ENCODE measurements around the gene LHX2. TPM values are rescaled to one million over a fixed set of nuclear protein-coding genes. Genes with fewer than 3 reads are reported as not detected.

LHX2 gene
- total RNA-seq, 1 donor, result not detected

DNA sequence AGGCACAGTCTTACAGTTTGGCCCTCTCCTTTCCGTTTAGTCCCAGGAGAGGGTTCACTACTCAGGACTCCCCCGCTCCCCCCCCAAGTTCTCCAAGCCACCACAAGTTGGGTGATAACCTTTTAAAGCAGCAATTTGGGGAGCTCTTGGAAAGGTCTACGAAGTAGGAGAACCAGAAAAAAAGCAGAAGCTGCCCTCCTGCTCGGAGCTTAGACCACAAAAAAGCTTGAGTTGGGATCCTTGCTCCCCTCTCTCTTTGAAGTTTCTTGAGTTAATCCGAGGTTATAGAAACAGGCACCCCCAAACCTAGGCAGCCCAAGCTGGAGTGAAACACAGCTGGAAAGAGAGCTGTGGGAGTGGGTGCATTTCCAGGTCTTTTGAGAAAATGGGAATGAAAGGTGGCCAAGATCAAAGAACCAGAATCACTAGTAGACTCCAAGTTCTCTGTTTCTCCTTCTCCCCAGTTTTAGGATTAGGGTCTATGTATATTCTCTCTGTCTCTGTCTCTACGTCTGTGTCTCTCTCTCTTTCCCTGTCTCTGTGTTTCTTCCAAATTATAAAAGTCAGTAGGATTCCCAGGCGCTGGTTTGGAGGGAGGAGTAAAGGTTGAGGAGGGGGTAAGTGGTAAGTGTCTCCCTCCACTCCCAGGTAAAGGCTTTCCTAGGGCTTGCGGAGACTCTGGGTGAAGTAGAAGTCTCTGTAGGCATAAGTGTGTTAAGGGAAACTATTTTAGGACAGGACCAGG, 2.8 kb downstream of the LHX2 start:
- H3K4me3 ChIP-seq (ENCODE audit: low read depth, low read length), result no peak overlapping the region
- no peak for DNase-seq (ENCODE audit: low read depth)
- TF ChIP-seq, protein P1, sequence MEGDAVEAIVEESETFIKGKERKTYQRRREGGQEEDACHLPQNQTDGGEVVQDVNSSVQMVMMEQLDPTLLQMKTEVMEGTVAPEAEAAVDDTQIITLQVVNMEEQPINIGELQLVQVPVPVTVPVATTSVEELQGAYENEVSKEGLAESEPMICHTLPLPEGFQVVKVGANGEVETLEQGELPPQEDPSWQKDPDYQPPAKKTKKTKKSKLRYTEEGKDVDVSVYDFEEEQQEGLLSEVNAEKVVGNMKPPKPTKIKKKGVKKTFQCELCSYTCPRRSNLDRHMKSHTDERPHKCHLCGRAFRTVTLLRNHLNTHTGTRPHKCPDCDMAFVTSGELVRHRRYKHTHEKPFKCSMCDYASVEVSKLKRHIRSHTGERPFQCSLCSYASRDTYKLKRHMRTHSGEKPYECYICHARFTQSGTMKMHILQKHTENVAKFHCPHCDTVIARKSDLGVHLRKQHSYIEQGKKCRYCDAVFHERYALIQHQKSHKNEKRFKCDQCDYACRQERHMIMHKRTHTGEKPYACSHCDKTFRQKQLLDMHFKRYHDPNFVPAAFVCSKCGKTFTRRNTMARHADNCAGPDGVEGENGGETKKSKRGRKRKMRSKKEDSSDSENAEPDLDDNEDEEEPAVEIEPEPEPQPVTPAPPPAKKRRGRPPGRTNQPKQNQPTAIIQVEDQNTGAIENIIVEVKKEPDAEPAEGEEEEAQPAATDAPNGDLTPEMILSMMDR (IDR thresholded peaks at IDR 0.05; ENCODE audit: insufficient read depth, low read length), result no peak

DNA sequence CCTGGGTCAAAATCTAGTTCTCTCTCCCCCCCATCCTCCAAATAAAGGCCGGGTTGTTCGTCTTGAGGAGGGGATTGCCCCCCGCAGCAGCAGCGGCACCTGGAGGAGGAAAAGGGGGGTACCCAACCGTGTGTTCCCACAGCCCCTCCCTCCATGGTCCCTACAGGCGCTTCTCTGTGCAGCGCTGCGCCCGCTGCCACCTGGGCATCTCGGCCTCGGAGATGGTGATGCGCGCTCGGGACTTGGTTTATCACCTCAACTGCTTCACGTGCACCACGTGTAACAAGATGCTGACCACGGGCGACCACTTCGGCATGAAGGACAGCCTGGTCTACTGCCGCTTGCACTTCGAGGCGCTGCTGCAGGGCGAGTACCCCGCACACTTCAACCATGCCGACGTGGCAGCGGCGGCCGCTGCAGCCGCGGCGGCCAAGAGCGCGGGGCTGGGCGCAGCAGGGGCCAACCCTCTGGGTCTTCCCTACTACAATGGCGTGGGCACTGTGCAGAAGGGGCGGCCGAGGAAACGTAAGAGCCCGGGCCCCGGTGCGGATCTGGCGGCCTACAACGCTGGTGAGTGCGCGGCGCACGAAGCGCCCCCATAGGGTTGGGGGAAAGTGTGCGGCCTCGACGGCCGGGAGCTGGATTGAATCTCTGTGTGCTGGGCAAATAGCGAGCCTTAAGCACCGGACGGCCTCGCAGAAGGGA, 3.5 kb downstream of the LHX2 start:
- H3K4me3 ChIP-seq (ENCODE audit: low read depth, low read length), result no peak overlapping the region
- no peak for DNase-seq (ENCODE audit: low read depth)
- TF ChIP-seq, protein P1 (IDR thresholded peaks at IDR 0.05; ENCODE audit: insufficient read depth, low read length), result no peak

DNA sequence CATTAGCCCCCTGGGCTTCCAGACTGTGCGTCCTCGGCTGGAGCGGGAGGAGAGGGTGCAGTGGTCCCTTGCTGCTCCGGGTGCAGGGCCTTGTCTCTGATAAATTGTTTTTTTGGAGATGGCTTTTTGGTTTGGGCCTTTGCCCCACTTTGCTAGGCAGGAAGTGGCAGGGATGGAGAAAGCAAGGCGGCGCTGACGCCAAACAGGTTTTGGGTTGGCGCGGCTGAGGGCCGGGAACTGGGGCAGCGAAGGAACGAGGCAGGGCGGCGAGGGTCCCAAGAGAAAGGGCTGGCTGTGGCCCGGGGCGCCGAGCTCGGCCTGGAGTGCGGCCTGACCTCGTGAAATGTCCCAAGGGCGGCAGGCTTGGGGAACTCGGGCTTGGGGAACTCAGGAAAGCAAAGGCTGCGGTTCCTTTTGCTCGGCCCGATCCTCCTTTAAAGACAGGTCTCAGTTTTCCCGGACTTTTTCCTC, 4.1 kb downstream of the LHX2 start:
- no peak for DNase-seq (ENCODE audit: low read depth)
- TF ChIP-seq, protein P1 (IDR thresholded peaks at IDR 0.05; ENCODE audit: insufficient read depth, low read length), result no peak
- H3K4me3 ChIP-seq (ENCODE audit: low read depth, low read length), result no peak overlapping the region

DNA sequence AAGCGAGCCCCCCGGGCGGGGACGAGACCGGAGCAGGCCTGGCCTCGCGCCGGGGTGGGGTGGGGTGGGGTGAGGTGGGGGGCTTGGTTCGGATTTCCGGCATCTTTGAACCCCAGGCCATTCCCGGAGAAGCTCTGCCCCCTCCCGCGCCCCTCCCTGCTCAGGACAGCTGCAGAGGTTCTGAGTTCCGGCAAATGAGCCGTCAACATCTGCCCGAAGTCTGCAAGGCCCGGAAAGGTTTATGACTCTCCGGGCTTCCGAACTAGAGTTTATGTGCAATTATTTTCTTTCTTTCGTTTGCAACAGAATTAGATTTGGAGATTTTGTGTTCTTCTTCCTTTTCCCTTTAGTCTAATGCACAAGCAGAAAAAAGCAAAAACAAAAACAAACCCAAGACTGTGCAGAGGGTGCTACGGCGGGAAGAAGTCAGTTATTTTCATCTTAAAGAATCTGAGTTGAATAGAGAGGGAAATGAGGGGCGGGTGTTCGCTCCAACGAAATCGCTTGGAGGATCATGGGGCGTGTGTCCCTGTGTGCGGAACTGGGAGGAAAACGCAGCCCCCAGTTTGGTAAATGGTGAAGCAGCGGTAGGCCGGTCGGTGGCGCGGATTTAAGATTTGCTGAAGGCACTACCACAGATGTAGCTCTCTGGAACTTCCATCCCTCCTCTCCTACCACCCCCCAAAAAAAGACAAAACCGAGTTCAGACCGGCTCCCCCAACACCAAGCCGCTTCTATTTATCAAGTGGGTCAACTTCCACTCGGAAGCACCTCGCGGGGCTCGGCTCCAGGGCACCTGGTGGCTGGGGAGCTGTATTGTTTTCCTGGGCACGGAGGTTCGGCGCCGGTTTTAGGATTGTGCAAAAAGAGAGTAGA, 4.8 kb downstream of the LHX2 start:
- no peak overlapping the region for H3K4me3 ChIP-seq (ENCODE audit: low read depth, low read length)
- TF ChIP-seq, protein P1 (IDR thresholded peaks at IDR 0.05; ENCODE audit: insufficient read depth, low read length), result no peak
- DNase-seq (ENCODE audit: low read depth), result no peak

DNA sequence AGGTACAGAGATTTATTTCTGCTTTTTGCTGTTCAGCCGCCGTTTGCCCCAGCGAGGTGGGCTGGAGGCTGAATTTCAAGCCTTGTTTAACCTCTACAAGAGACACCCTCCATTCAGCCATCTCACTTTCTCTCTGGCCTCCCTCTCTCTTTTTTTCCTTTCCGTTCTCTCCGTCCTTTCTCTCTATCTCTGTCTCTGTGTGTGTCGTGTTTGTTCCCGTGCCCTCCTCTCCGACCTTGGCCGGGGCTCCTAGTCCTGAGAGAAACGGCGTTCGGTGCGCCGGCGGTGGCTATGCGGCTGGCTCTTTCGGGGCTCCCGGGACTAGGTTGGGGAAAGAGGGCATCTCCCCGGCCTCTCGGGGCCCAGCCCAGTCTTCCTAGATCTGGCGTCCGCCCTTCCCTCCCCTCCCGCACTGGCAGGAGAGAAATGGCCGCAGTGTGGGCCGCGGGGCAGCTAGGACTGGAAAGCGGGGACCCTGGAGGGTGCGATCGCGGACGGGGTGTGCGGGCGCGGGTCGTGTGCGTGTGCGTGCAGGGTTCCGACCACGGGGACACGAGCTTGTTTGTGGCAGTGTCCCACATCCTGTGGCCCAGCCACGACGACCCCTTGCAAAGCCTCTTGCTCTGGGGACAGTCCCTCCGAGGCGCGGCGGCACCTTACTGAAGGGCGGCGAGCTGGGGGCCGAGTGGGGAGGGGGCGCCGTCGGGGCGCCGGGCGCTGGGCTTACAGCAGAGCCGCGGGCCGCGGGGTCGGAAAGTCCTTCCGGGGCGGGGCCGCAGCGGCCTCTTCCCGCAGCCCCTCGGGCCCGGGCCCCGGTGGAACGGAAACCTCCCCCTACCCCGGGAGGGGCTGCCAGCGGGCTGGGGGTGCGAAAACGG, 5.7 kb downstream of the LHX2 start:
- no peak overlapping the region for H3K4me3 ChIP-seq (ENCODE audit: low read depth, low read length)
- DNase-seq (ENCODE audit: low read depth), result no peak
- TF ChIP-seq, protein P1 (IDR thresholded peaks at IDR 0.05; ENCODE audit: insufficient read depth, low read length), result no peak

All from fibroblast of the aortic adventitia (primary cell).